ENCODE data around the gene GSG1L2.

GSG1L2 gene

GRCh38 chr17:9821921-9822320 lies at the start of gene GSG1L2:
TSS of gene GSG1L2 (minus strand) at chr17:9822079. CDS start at chr17:9822071, 8 bp downstream.
- no peak for DNase-seq

DNA sequence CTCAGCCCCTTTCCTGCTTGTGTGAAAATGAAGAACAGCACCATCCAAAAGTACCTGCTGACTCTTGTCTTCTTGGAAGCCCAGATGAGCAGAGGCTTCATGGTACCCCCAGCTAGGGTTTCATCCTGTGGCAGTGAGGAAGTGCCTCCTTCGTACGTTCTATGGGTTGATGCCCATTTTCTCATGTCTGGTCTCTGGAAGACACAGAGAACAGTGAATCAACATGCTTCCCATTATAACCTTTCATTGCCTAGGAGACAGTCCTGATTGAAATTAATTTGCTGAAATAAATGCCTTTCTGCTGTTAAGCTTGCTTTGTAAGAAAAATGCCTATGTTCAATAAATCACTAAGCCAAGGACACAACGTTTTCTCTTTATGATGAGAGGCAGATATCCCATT lies 46.7 kb upstream of the GSG1L2 start:
- DNase-seq, result no peak

DNA sequence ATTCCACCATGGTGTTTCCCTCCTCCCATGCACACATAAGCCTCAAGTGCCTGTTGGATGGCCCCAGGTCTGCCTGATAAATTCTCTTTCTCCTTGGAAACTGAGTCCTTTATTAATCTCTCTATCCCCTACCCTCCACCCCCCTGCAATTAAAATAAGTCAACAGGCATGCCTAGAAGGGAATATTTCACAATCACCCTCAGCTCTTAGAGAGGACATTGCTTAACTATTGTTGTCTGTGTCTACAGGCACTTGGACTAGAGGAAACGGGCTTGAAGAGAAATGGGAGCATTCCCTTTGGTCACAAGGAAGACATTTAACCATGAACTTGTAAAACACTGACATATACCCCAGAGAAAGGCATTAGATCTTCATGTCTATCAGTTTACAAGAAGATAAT lies 43.7 kb upstream of the GSG1L2 start:
- DNase-seq, result no peak

DNA sequence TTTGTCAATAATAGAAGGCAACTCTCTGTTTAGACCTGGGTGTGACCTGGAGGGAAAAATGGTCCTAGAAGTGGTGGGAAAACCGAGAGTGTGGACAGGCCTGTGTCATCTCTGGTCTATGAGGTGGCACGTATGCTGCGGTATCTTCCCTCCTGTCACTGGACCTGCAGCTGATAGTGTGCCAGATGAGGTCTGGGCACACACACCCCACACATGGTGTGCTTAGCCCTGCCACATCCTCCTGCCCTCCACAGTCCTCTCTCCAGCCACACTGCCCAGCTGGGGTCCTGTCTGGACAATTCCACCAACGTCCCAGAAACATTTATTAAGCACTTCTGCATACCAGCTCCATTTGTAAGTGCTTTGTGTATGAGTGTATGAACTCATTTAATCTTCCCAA lies 41.1 kb upstream of the GSG1L2 start:
- DNase-seq, result no peak

DNA sequence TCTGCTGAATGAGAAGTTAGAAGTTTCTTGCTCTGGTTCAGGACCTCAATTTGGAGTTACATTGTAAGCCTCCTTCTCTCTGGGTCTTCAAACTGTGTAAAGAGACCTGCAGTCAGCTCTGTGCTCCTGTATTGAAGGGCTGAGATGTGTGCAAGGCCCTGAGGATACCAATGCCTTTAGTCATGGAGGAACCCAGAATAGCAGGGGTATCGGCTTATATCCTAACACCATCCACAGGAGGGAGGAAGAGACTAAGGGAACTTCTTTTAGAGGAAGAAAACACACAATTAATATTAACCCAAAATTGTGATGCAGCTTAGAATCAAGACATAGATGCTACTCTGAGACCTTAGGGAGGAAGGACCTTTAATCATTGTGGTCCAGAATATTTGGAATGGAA lies 40.3 kb upstream of the GSG1L2 start:
- DNase-seq, result no peak

- no peak for DNase-seq
Observed at GRCh38 chr17:9860851-9861250, 39.0 kb upstream of the GSG1L2 start.

DNA sequence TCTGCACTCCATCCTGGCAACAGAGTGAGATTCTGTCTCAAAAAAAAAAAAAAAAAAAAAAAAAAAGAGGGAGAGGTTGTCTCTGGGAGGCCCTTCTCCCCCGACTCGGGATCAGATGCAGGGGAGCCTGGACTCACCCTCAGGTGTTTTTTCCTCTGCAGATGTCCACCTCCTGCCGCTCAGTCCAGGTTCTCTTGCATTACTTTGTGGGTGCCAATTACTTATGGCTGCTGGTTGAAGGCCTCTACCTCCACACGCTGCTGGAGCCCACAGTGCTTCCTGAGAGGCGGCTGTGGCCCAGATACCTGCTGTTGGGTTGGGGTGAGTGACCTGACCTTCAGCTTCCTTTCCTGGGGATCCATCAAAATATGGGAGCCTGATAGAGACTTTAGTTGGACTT lies 37.9 kb upstream of the GSG1L2 start:
- DNase-seq, result no peak

DNA sequence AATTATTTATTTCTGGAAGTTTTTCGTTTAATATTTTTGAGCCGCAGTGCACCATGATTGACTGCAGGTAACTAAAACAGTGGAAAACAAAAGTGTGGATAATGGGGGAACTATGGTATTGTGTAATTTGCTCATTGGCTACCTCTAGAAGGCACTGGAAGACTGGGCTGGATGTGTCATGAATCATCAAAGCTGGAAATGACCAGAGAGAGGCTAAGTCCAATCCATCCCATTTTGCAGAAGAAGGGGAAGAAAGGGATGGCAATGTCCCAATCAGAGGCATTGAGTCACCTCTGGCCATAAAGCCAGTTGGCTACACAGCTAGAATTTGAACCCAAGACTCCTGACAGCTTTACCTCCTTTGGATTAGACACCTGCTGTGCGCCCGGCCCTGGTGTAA lies 33.2 kb upstream of the GSG1L2 start:
- DNase-seq, result no peak

DNA sequence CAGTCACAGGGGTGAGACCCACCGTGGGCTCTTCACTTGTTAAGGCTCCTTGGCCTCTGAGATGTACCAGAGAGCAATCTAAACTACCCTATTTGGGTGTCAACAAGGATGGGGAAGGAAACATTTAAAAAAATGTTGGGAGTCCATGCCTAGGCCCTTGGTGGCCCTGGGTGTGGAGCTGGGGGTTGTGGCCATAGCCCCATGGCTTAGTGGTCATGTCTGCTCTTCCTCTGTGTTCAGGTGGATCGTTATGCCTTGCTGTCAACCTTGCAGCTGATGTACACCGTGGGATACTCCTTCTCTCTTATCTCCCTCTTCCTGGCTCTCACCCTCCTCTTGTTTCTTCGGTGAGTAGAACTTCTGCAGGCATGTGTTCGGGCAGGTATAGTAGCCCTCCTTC lies 32.4 kb upstream of the GSG1L2 start:
- no peak for DNase-seq

GRCh38 chr17:9850151-9850550 lies 28.3 kb upstream of the GSG1L2 start:
- DNase-seq, result no peak

- no peak for DNase-seq
Observed at GRCh38 chr17:9845306-9845705, 23.4 kb upstream of the GSG1L2 start.

GRCh38 chr17:9844153-9844552 lies 22.3 kb upstream of the GSG1L2 start:
- no peak for DNase-seq

DNA sequence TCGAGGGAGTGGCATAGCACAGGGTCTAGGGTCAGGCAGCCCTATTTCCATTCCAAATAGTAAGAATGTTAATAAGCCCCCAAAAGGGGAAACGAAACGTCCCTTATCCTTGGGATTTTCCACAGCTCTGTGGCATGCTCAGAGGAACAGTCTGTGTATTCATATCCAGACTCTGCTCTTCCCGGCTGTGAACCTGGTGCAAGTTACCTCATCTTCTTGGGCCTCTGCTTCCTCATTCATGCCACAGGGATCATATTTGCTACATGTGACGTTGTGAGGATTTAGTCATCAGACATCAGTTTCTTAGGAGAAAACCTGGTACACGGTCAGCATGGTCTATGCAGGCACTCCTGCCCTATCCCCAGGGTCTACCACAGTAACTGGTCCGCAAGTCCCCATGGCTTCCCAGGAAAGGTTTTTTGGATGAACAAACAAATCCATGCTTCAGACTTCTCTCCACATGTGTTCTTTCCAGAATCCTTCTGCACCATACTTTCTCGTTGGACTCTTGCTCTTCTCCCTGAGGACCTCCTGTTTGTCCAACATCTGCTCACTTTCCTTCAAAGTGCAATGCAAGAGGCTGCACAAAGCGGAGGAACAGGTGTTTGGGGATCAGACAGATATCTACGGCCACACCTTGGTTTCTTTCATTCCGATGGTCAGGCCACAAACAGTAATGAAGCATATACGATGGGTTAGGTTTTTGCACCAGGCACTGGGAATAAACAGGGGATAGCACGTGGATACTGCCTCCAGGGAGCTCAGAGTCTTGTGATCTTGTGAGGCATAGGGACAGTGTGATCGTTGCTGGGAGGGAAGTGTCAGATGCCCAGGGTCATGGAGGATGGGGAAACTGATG lies 21.5 kb upstream of the GSG1L2 start:
- no peak for DNase-seq

GRCh38 chr17:9842057-9842758 lies 20.3 kb upstream of the GSG1L2 start:
- no peak for DNase-seq

- DNase-seq, result no peak
Observed at GRCh38 chr17:9839433-9839832, 17.6 kb upstream of the GSG1L2 start.

DNA sequence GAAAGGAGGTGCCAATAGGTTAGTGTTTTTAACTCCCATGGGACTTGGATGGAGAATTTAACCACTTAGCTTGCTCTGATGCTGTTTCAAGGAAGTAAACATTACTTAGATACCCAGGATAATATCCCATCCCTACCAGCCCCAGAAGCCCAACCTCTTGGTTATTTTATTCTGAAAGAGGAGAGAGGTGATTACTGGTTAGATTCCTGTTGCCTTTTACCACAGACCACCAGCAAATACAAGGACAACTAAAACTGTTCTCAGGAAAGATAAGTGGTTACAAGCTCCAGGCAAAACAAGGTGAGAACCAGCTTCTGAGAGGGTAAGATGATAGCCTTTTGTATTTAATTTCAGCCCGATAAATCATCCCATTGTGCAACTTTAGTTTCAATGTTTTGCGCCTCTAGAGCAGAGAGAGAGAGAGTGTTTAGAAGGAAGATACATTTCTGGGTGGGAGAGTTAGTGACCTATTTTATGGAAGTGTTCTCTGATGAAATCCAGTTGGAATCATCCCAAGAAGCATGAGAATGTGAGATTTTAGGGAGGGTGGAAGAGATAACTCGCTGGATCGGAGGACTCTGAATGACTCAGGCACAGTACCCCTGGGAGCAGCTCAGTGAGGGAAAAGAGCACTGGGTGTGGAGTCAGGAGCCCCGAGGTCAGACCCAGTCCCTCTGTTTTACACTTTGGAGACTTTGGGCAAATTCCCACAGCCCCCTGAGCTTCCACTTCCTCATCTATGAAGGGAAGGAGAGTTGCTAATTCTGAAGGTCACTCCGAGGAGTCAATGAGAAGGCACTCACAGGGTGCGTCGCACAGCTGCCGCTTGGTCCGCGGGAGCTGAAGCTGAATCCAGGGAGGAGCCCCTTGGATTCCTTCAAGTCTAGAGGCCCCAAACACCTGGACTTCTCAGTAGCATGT lies 15.9 kb upstream of the GSG1L2 start:
- no peak for DNase-seq

GRCh38 chr17:9833922-9834321 lies 12.0 kb upstream of the GSG1L2 start:
- no peak for DNase-seq

- DNase-seq, result no peak
Observed at GRCh38 chr17:9830711-9831110, 8.8 kb upstream of the GSG1L2 start.

GRCh38 chr17:9829343-9829742 lies 7.5 kb upstream of the GSG1L2 start:
- no peak for DNase-seq

GRCh38 chr17:9828296-9829295 lies 6.7 kb upstream of the GSG1L2 start:
- no peak for DNase-seq

- no peak for DNase-seq
Observed at GRCh38 chr17:9825641-9826150, 3.8 kb upstream of the GSG1L2 start, which contains the start of gene GLP2R. TSS of gene GLP2R (plus strand) at chr17:9825924. CDS start at chr17:9826064, 140 bp downstream.

Measured in NCI-H510A treated with DMSO at 0.1 percent for 48 hours (cell line).